GM18498 (cell line): Measurements from ENCODE around the gene TAS1R1.
"Not testable (repeated sequence)": the region's sequence is repeated elsewhere in the genome, so short reads cannot be mapped to it uniquely, and the experiment has no call there.

Source experiments
- ATAC-seq: cut with Tn5 transposase; IDR thresholded peaks from one replicate; pipeline ENCODE4 v1.9.1; 2021; ENCODE audit warnings: mild to moderate bottlenecking, moderate library complexity; ENCODE audit not compliant: unreplicated experiment

TAS1R1 gene

GRCh38 chr1:6588128-6588892 lies 33.2 kb downstream of the TAS1R1 start:
- no peak for ATAC-seq

DNA sequence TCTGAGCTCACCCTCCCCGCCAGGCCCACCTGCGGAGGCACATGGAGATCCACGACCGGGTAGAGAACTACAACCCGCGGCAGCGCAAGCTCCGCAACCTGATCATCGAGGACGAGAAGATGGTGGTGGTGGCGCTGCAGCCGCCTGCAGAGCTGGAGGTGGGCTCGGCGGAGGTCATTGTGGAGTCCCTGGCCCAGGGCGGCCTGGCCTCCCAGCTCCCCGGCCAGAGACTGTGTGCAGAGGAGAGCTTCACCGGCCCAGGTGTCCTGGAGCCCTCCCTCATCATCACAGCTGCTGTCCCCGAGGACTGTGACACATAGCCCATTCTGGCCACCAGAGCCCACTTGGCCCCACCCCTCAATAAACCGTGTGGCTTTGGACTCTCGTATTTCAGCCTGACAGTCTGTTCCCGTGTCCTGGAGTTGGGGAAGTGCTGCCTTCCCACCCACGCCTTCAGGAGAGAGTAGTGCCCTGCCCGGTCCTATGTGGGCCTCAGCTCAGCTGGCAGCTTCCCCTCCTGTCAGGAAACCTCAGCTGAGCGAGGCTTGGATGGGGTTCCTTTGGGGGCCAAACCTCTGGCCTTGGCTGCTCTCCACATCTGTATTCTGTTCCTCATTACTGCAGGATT lies 33.9 kb downstream of the TAS1R1 start:
- no peak for ATAC-seq

DNA sequence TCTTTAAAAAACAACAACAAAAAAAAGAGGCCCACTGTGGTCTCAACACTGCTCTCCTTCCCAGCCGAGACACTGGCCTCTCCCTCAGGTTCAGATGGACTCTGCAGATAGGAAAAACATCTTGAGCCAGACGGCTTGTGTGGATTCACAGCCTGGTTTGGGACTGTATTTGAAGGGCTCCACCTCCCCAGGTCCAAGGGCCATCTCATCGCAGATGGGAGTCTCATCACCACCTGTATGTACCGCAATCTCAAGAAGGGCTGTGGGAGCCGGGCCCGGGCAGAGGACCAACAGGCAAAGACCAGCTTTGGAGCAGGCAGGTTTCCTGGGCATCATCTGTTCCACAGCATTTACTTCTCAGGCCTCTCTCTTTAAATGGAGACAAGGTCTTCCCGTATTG lies 34.9 kb downstream of the TAS1R1 start:
- no peak for ATAC-seq

- ATAC-seq = no peak
Measured at GRCh38 chr1:6591222-6591621, 36.1 kb downstream of the TAS1R1 start.

DNA sequence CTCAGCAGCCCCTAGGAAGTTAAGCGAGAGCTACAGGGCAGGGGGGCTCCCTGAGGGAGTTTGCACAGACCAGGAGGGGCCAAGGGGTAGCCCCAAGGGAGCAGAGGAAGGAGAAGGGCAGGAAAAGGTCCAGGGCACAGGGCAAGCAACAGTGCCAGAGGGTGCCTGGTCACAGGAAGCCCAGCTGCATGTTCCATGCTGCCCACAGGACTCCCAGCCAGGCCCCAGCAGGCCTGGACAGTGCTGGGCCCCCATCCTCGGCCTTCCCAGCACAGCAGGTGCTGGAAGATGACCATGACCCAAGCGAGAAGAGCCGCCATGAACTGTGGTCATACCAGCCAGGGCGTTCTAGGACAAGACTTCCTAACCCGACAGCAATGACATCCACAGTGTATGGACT lies 36.5 kb downstream of the TAS1R1 start:
- ATAC-seq = no peak

DNA sequence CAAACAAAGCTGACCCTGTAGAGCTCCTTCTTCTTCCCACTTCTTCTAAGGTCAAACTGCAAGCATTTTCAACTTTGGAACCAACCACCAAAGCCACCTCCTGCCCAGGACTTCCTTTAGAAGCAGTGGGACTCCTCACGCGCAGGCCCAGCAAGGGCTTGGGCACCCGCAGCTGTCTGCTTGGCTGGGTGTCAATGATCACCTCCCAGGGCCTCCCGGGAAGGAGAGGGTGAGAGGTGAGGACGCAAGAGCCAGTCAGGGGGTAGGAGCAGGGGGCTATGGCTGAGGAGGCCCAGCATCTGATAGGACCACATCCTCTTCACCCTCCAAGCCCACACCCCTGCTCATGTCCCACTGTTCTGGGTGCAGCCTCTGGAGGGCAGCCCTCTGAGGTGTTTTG lies 37.3 kb downstream of the TAS1R1 start:
- ATAC-seq = no peak

DNA sequence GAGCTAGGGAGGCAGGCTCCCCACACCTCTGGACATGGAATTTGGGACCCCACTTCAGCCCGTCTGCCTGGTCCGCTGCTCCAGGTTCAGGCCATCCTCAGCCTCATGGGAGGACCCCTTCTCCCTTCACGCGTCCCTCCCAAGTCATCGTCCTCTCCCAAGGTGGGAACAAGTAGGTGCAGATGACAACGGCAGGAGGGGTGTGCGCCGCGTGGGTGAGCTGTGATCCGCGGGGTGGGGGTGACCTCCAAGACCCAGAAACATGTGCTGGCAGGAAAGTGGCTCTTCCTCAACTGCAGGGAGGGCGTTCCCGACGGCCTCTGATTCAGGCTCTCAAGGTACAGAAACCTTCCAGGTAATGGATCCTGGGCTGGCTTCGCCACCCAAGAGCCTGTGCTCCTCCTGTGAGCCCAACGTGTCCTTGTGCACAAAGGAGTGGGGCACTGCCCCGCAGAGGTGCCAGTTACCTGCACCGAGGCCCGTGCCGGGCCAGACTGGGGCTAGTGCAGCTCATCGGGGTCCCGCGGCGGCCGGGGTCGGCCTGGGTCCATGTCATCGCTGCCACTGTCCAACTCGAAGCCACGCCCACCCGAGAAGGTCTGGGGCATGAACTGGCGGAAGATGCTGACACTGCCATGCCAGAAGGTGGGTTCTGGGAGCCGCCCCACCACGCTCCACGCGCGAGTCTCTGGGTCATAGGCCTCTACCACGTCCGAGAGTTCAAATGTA lies 37.9 kb downstream of the TAS1R1 start:
- ATAC-seq = no peak

- ATAC-seq = no peak
Measured at GRCh38 chr1:6593810-6594209, 38.7 kb downstream of the TAS1R1 start.

DNA sequence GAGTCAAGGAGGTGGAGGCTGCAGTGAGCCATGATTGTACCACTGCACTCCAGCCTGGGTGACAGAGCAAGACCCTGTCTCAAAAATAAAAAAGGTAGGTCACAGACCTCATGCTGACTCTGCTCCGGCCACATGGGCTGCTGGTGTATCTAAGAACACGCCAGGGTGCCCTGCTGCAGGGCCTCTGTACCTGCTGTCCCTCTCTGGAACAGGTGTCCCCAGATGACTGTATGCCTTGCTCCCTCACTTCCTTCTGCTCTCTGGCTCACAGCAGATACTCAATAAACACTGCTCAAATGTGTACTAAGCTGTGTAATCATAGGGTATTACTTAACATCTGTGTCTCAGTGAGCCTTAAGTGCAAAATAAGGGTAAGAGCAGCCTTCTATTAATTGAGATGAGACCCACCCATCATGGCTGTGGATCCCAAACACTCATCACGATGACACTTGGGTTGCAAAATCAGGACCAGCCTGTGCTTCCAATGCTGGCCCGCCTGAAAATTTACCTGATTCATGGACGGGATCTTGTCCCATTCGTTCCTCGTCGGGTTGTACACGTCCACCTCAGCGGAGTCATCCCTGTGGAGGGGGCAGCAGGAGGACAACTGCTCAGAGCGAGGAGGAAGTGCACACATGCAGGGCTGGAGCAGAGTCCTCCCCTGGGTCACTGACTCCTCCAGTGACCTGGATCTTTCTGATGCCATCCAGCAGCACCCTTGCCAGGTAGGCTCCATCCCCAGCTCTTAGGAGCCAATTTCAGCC lies 40.1 kb downstream of the TAS1R1 start:
- ATAC-seq = no peak

- no peak for ATAC-seq
Measured at GRCh38 chr1:6596351-6596750, 41.2 kb downstream of the TAS1R1 start.

DNA sequence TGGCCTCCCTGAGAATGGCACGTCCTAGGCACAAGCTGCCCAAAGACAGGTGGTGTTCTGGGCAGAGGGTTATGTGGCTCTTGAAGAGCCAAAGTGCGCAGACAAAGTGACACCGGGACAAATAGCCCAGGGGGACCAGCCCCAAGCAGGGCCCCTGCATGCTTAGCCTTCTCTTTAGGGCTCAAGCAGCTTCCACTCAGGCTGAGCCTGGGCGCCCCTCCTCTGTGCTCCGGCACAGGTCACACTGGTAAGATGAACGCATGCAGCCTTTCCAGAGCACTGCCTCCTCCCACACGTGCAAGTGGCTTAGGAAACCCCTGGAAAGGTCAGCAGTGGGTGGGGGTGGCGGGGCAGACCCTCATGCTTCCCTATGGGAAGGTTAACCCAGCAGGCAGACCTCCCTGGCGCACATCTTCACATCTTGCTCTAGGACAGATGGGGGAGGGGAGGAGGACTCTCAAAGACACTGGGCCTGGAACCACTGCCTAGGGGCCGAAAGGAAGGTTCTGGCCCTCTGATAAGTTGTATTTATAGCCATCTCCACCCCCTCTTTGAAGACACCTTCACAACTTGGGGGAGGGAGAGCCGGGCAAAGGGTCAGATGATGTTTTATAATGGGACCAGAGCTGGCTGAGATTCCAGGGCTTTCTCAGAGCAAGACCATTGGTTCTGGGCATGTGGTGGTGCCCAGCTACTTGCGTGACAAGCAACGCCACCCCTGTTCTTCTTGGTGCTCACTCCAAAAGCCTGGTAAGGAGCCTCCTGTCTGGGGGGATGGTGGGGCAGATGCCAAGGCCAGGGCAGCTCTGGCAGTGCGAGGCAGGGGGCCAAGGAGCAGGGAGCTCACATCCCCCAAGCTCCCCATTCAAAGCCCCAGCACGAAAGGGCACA lies 42.0 kb downstream of the TAS1R1 start:
- ATAC-seq = no peak

DNA sequence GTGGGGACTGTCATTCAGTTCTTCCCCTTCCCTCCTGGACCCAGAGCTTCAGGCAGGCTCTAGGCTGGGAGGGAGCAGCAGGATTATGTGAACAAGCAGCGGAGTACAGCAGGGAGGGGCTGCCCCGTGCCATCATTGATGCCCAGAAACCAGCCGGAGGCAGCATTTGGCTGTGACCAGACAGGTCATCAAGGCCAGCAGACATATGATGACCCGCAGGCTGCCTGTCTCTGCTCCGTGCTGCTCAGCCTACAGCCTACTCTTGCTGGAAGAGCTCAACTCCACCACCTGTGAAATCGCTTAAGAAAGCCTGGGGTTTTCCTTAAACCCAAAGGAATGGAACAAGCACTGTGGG lies 42.6 kb downstream of the TAS1R1 start:
- no peak for ATAC-seq

GRCh38 chr1:6599141-6599975 lies 44.3 kb downstream of the TAS1R1 start:
- no peak for ATAC-seq

DNA sequence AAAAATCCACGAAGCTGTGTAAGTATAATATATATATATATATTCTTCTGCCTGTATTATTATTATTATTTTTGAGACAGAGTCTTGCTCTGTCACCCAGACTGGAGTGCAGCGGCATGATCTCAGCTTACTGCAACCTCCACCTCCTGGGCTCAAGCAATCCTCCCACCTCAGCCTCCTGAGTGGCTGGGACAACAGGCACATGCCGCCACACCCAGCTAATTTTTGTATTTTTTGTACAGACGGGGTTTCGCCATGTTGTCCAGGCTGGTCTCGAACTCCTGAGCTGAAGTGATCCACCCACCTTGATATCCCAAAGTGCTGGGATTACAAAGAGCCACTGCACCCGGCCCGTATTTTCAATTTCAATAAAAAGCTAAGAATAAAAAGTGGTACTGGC lies 44.9 kb downstream of the TAS1R1 start:
- not testable (repeated sequence) for ATAC-seq

GRCh38 chr1:6600410-6601048 lies 45.4 kb downstream of the TAS1R1 start:
- ATAC-seq = no peak

DNA sequence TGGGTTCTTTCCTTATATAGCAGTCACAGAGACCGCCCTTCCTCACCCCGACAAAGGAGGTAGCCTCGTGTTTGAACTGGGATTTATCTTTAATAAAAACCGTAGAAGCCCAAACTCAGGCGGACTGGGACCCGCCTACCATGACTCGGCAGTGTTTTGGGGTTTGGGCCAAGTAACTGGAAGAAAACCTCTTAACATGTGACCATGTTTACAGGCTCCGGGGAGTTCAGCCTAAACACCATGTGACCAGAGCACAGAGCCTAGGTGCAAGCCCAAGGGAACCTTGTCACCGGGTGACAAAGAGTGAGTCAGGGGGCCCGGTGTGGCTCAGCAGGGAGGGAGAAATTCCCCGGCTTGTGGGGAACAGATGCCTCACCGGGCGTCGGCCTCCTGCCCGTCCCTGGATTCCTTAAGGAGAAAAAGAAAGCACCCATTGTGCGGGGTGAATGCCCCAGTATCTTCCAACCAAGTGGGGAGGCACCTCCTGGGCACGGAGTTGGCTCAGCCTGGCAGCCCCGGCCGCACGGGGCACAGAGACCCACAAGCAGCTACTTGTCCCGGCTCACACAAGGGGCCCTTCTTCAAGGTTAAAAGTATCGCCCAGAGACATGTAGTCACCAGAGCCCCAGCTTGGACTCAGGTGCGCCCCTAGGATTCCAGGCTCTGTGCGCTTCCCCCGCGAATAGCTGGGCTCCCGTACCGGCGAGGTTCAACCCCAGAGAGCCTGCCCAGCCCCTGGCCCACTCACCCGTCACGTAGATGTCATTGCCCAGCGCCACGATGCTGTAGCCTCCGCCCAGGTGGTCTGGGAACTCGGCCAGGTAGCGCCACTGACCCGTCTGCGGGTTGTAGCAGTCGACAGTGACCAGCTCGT lies 46.2 kb downstream of the TAS1R1 start:
- ATAC-seq = peak; percentile 39

DNA sequence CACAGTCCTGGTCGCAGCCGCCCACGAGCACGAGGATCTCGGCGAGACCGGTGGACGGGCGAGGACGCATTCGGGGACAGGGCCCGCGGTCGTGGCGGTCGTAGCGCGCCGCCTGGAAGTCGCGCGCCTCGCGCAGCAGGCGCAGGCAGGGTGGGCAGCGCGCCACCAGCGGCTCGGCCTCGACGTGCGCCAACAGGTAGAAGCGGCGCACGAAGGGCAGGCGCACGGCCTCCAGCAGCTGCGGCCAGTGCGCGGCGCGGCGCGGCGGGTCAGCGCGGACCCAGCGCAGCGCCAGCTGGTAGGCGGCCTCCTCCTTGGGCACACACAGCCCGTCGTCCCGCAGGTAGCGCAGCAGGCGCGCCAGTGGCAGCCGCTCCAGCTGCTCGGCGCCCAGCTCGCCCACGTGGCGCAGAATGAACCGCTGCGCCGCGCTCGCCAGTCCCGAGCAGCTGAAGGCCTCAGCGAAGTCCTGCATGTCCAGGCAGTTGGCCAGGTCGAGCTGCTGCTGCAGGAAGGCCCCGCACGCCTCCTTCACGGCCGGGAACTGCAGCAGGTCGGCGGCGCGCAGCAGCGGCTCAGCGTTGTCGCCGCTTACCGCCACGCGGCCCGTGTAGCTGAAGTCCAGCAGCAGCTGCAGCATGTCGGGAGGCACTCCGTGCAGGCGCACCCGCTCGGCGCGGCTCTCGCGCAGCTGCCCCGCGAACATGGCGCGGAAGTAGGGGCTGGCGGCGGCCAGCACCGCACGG lies 47.0 kb downstream of the TAS1R1 start:
- peak; percentile 13 for ATAC-seq
